HG02981 (cell line): ENCODE measurements around the gene NAPSA.
"Not testable (repeated sequence)": the region's sequence is repeated elsewhere in the genome, so short reads cannot be mapped to it uniquely, and the experiment has no call there.

ENCODE experiments used
- ATAC-seq: cut with Tn5 transposase; IDR thresholded peaks from one replicate; pipeline ENCODE4 v1.9.1; 2021; ENCODE audit warnings: mild to moderate bottlenecking, moderate library complexity; ENCODE audit not compliant: unreplicated experiment

Gene NAPSA

GRCh38 chr19:50331994-50332243 is 33.5 kb downstream of the NAPSA start:
- ATAC-seq: no peak

- no peak for ATAC-seq
These were observed 34.0 kb downstream of the NAPSA start for GRCh38 chr19:50331221-50331993.

GRCh38 chr19:50330365-50331078 is 34.9 kb downstream of the NAPSA start:
- ATAC-seq: peak; percentile 29

- ATAC-seq: not testable (repeated sequence)
These were observed 35.5 kb downstream of the NAPSA start for GRCh38 chr19:50329926-50330294.

- ATAC-seq: peak; percentile 40
These were observed 36.1 kb downstream of the NAPSA start, which contains the start of gene KCNC3 for GRCh38 chr19:50329146-50329925. TSS of gene KCNC3 (minus strand) at chr19:50329377. CDS start at chr19:50329082, 295 bp downstream.

- no peak for ATAC-seq
These were observed 36.6 kb downstream of the NAPSA start for GRCh38 chr19:50328873-50329145.

- ATAC-seq: no peak
These were observed 37.1 kb downstream of the NAPSA start for GRCh38 chr19:50328224-50328872.

- no peak for ATAC-seq
These were observed 37.8 kb downstream of the NAPSA start for GRCh38 chr19:50327461-50328223.

GRCh38 chr19:50327013-50327412 is 38.4 kb downstream of the NAPSA start:
- no peak for ATAC-seq

GRCh38 chr19:50326101-50326664 is 39.3 kb downstream of the NAPSA start:
- ATAC-seq: no peak

GRCh38 chr19:50325310-50326100 is 39.9 kb downstream of the NAPSA start:
- ATAC-seq: no peak

GRCh38 chr19:50324331-50324730 is 41.1 kb downstream of the NAPSA start:
- no peak for ATAC-seq

GRCh38 chr19:50323782-50324133 is 41.7 kb downstream of the NAPSA start:
- ATAC-seq: no peak

- no peak for ATAC-seq
These were observed 42.3 kb downstream of the NAPSA start for GRCh38 chr19:50322931-50323781.

- ATAC-seq: no peak
These were observed 43.2 kb downstream of the NAPSA start for GRCh38 chr19:50322234-50322633.

- ATAC-seq: no peak
These were observed 43.6 kb downstream of the NAPSA start for GRCh38 chr19:50321831-50322230.

GRCh38 chr19:50320596-50320995 is 44.8 kb downstream of the NAPSA start:
- ATAC-seq: no peak

- no peak for ATAC-seq
These were observed 45.4 kb downstream of the NAPSA start for GRCh38 chr19:50320051-50320450.

GRCh38 chr19:50319156-50319555 is 46.3 kb downstream of the NAPSA start:
- no peak for ATAC-seq
